GM12878 (cell line): ENCODE measurements around the gene ZBTB44.

ENCODE experiments used
- ATF2 ChIP-seq: IDR thresholded peaks from 2 replicates; pipeline ENCODE4 v1.6.1; 2012; ENCODE audit warnings: low read length, inconsistent platforms
- ATF3 ChIP-seq: IDR thresholded peaks from 2 replicates; pipeline ENCODE4 v1.6.1; 2011; ENCODE audit warnings: low read depth, mild to moderate bottlenecking, low read length, moderate library complexity, borderline replicate concordance; ENCODE audit errors: extremely low read depth
- EP300 ChIP-seq, 2 experiments: fragments of 150-350 bp in 1 of 2; IDR thresholded peaks; 2 replicates each; pipeline ENCODE4 v1.6.1; 2011 to 2012; ENCODE audit warnings: low read depth in 2 of 2, low read length in 2 of 2, borderline replicate concordance in 1 of 2, improper control_type of control experiment in 1 of 2, inconsistent platforms in 1 of 2; ENCODE audit not compliant: control insufficient read depth in 1 of 2
- EZH2 ChIP-seq: IDR thresholded peaks from 2 replicates; pipeline ENCODE4 v1.6.1; 2012; ENCODE audit warnings: low read depth, mild to moderate bottlenecking, control low read depth, inconsistent platforms, low read length, borderline replicate concordance; ENCODE audit not compliant: control insufficient read depth
- MEF2A ChIP-seq: IDR thresholded peaks from 2 replicates; pipeline ENCODE4 v1.6.1; 2011; ENCODE audit warnings: low read depth, mild to moderate bottlenecking, low read length, moderate library complexity; ENCODE audit not compliant: insufficient read depth
- MXI1 ChIP-seq: fragments of 150-350 bp; IDR thresholded peaks from 2 replicates; pipeline ENCODE4 v1.6.1; 2011; ENCODE audit warnings: low read depth, mild to moderate bottlenecking, inconsistent platforms, low read length, improper control_type of control experiment
- NR2C2 ChIP-seq: IDR thresholded peaks from 2 replicates; pipeline ENCODE4 v1.6.1; 2011; ENCODE audit warnings: borderline replicate concordance, low read depth; ENCODE audit not compliant: control insufficient read depth, insufficient read length
- POLR2A ChIP-seq: IDR thresholded peaks from 2 replicates; pipeline ENCODE4 v1.6.1; 2011; ENCODE audit warnings: low read depth, mild to moderate bottlenecking, low read length
- POLR2AphosphoS5 ChIP-seq: IDR thresholded peaks from 2 replicates; pipeline ENCODE4 v1.6.1; 2011; ENCODE audit warnings: mild to moderate bottlenecking, low read length, inconsistent platforms
- TF ChIP-seq, protein P1 (sequence below): fragments of 450-650 bp; IDR thresholded peaks from 2 replicates; pipeline ENCODE4 v1.6.1; 2017; ENCODE audit warnings: antibody characterized with exemption, mild to moderate bottlenecking, moderate library complexity
- TF ChIP-seq, protein P2 (sequence below), 3 experiments: IDR thresholded peaks in 2 of 3; conservative IDR thresholded peaks in 1 of 3; 2 replicates each; pipeline ENCODE4 v1.5.1; 2011; ENCODE audit warnings: low read depth in 3 of 3, low read length in 3 of 3, mild to moderate bottlenecking in 3 of 3, control low read depth in 2 of 3, moderate library complexity in 2 of 3, inconsistent platforms in 1 of 3, mixed read lengths in 1 of 3; ENCODE audit not compliant: control insufficient read depth in 2 of 3, insufficient read depth in 1 of 3; ENCODE audit errors: extremely low read depth in 1 of 3

- TF ChIP-seq MEF2A (no peak), EP300 (IDR thresholded peaks at IDR 0.05; ENCODE audit: borderline replicate concordance in 1 of 2, control insufficient read depth in 1 of 2, low read depth in 2 of 2, low read length in 2 of 2) (no peak), ATF2 (no peak), ATF3 (no peak), MXI1 (no peak), POLR2AphosphoS5 (no peak), NR2C2 (no peak), POLR2A (no peak), EZH2 (no peak)
- TF ChIP-seq, protein P1, sequence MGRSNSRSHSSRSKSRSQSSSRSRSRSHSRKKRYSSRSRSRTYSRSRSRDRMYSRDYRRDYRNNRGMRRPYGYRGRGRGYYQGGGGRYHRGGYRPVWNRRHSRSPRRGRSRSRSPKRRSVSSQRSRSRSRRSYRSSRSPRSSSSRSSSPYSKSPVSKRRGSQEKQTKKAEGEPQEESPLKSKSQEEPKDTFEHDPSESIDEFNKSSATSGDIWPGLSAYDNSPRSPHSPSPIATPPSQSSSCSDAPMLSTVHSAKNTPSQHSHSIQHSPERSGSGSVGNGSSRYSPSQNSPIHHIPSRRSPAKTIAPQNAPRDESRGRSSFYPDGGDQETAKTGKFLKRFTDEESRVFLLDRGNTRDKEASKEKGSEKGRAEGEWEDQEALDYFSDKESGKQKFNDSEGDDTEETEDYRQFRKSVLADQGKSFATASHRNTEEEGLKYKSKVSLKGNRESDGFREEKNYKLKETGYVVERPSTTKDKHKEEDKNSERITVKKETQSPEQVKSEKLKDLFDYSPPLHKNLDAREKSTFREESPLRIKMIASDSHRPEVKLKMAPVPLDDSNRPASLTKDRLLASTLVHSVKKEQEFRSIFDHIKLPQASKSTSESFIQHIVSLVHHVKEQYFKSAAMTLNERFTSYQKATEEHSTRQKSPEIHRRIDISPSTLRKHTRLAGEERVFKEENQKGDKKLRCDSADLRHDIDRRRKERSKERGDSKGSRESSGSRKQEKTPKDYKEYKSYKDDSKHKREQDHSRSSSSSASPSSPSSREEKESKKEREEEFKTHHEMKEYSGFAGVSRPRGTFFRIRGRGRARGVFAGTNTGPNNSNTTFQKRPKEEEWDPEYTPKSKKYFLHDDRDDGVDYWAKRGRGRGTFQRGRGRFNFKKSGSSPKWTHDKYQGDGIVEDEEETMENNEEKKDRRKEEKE: no peak
- TF ChIP-seq, protein P2, sequence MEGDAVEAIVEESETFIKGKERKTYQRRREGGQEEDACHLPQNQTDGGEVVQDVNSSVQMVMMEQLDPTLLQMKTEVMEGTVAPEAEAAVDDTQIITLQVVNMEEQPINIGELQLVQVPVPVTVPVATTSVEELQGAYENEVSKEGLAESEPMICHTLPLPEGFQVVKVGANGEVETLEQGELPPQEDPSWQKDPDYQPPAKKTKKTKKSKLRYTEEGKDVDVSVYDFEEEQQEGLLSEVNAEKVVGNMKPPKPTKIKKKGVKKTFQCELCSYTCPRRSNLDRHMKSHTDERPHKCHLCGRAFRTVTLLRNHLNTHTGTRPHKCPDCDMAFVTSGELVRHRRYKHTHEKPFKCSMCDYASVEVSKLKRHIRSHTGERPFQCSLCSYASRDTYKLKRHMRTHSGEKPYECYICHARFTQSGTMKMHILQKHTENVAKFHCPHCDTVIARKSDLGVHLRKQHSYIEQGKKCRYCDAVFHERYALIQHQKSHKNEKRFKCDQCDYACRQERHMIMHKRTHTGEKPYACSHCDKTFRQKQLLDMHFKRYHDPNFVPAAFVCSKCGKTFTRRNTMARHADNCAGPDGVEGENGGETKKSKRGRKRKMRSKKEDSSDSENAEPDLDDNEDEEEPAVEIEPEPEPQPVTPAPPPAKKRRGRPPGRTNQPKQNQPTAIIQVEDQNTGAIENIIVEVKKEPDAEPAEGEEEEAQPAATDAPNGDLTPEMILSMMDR (IDR thresholded peaks at IDR 0.05 in 2 of 3, conservative IDR thresholded peaks at IDR 0.05 in 1 of 3; ENCODE audit: control insufficient read depth in 2 of 3, extremely low read depth in 1 of 3, insufficient read depth in 1 of 3, low read depth in 3 of 3, low read length in 3 of 3): no peak
Measured at GRCh38 chr11:130188585-130189347, 126.0 kb downstream of the ZBTB44 start.
